Stimulated activated naive CD8-positive, alpha-beta T cell treated with anti-CD3 and anti-CD28 coated beads, Interleukin-15, amount 100 ng/mL, for 72 hours (primary cell): Measurements from ENCODE around the gene COL9A1.
A peak's percentile ranks its signal among the peaks of the same experiment; 100 is the strongest.
"Not testable (repeated sequence)": the region's sequence is repeated elsewhere in the genome, so short reads cannot be mapped to it uniquely, and the experiment has no call there.

ENCODE experiments used
- ATAC-seq: fragments of 150-1000 bp; cut with Tn5 transposase; 2 replicates; pipeline ENCODE4 v1.10.0; 2021; ENCODE audit warnings: mild to moderate bottlenecking, moderate library complexity
- DNase-seq, 2 donors: peaks; one replicate each; pipeline ENCODE4 v3.0.0; 2021 to 2022
- H3K27ac Mint-ChIP-seq, 2 donors: one replicate each; pipeline ENCODE4 v1.8.0; 2022; ENCODE audit warnings: mild to moderate bottlenecking in 2 of 2, mixed read lengths in 2 of 2, moderate library complexity in 2 of 2
- H3K27me3 Mint-ChIP-seq: one replicate; pipeline ENCODE4 v1.8.0; 2022; ENCODE audit warnings: mixed read lengths
- H3K4me1 Mint-ChIP-seq: one replicate; pipeline ENCODE4 v1.8.0; 2022; ENCODE audit warnings: mild to moderate bottlenecking, mixed read lengths
- H3K4me3 Mint-ChIP-seq, 2 donors: one replicate each; pipeline ENCODE4 v1.8.0; 2022; ENCODE audit warnings: mild to moderate bottlenecking in 2 of 2, mixed read lengths in 2 of 2, moderate library complexity in 1 of 2
- H3K9me3 Mint-ChIP-seq, 2 donors: one replicate each; pipeline ENCODE4 v1.8.0; 2022; ENCODE audit warnings: mixed read lengths in 2 of 2

The COL9A1 gene

DNA sequence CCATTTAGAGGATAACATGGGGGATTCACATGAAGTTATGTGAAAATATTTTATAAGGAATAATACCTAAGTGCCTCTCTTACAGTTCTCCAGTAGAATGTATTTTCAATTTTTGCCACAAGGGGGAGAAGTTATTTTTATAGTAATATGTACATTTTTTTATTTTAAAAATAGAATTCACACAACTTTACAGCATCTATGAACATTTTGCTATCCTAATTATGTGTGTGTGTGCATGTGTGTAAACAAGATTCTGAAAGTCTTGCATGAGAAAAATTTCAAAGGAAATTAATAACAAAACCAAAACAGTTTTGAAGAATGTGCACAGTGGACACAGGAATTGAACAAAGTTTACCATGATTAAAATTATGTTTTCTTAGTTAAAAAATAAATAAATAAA lies 5.3 kb upstream of the COL9A1 start:
- not testable (repeated sequence) for H3K4me3 Mint-ChIP-seq, H3K9me3 Mint-ChIP-seq, DNase-seq, H3K27ac Mint-ChIP-seq, ATAC-seq, H3K4me1 Mint-ChIP-seq
- peaks cover 35% of the 10 kb centered on the region for H3K27me3 Mint-ChIP-seq

DNA sequence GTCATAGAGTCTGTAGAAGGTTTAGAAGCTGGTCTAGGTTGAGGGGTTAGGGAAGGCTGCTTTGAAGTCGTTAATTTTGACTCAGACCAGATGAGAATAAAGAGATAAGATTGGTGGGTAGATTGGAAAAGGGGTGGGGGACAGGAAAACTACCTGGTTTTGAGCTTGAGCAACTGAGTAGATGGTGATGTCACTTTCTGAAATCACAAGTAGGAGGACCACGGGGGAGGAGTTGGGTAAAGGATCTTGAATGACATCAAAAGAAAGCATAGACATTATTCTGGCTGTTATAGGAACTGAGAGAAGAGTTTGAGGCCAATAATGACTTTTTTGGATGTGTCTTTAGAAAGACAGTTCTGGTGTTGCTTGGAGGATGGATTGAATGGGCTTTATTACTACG lies 4.1 kb upstream of the COL9A1 start:
- peak; percentile 12 for ATAC-seq
- no peak overlapping the region for H3K4me3 Mint-ChIP-seq
- no peaks in the 10 kb centered on the region for H3K9me3 Mint-ChIP-seq
- H3K4me1 Mint-ChIP-seq, result peaks cover 2% of the 10 kb centered on the region
- no peak for DNase-seq
- H3K27me3 Mint-ChIP-seq, result peaks cover 42% of the 10 kb centered on the region
- no peak overlapping the region for H3K27ac Mint-ChIP-seq

DNA sequence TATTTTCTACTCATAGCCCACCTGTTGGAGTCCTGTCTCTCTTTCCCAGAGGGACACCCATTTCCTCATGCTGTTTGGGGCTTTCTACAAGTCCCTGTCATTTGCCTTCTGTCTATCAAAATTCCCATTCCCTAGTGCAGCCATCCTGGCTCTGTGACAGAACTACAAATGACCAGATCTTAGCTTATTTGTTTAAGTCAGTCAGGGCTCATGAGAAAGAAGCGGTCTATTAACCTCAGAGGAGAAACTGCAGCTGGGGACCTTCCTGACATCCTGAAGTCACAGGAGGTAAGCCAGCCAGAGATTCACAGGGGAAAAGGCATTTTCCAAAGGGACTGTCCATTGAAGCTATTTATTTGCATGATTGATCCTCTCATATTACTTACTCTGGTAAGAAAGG lies 1.7 kb upstream of the COL9A1 start:
- no peak overlapping the region for H3K27ac Mint-ChIP-seq
- ATAC-seq (no peak), DNase-seq (no peak)
- H3K27me3 Mint-ChIP-seq, result peaks cover 42% of the 10 kb centered on the region
- H3K4me1 Mint-ChIP-seq, result no peaks in the 10 kb centered on the region
- H3K9me3 Mint-ChIP-seq, result no peaks in the 10 kb centered on the region
- no peak overlapping the region for H3K4me3 Mint-ChIP-seq

DNA sequence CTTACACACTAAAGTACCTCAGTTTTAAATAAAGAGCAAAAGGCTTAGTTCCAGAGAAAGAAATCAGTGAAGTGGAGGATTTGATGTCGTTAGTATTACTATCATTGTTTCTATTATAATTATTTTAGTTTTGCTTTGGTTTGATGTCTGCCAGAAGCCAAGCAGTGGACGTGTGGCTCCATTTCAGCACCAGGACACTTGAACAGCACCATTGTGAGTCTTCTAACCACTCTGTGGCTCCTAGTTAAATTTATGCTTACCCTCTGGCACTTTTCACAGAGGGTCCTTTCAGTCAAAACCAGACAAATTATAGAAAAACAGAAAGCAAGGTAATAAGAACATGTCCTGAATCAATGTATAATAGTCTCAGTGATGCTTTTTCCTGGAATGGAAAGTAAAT lies 3.4 kb downstream of the COL9A1 start:
- Mint-ChIP-seq H3K4me3 (no peak overlapping the region), H3K27me3 (peaks cover 27% of the 10 kb centered on the region), H3K4me1 (no peaks in the 10 kb centered on the region), H3K9me3 (no peaks in the 10 kb centered on the region), H3K27ac (no peak overlapping the region)
- DNase-seq (no peak), ATAC-seq (no peak)

DNA sequence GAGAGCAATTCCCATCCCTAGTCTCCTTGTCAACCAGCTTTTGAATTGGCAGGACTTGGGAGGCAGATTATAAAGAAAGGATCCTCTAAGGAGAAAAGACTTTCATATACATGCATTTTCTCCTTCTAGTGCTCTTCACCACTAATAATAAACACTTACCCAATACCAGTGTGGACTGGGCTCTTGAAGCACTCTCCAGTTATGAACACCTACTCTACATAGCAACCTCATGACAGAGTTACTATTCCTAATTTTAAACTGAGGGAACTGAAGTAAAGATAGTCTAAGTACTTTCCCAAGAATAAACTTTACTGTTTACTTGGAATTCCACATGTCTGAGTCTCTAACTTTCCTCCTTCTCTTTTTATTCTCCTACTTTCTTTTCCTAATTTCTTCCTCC lies 4.8 kb downstream of the COL9A1 start:
- no peak overlapping the region for H3K27ac Mint-ChIP-seq
- DNase-seq (no peak), ATAC-seq (no peak)
- no peaks in the 10 kb centered on the region for H3K9me3 Mint-ChIP-seq
- H3K4me3 Mint-ChIP-seq, result no peak overlapping the region
- no peaks in the 10 kb centered on the region for H3K4me1 Mint-ChIP-seq
- H3K27me3 Mint-ChIP-seq, result peaks cover 30% of the 10 kb centered on the region

DNA sequence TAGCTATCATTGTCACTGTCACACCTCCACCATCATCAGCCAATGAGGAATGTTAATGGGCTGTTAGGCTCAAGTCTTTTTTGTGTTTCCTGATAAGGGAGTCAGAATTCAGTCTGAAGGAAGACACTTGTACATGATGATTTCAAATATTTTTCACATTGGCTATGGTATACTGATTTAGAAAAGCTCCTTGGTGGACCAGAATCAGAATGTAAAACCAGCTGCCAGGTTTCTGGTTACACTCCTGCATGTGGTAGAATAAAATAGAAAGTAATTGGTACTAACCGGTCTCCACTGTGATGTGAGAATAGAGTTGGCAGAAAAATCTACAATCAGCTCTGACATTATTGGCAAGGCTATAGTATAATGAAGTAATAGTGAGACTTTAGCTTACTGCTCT lies 10.7 kb downstream of the COL9A1 start:
- no peak overlapping the region for H3K27ac Mint-ChIP-seq
- peaks cover 16% of the 10 kb centered on the region for H3K27me3 Mint-ChIP-seq
- H3K4me1 Mint-ChIP-seq, result no peaks in the 10 kb centered on the region
- no peaks in the 10 kb centered on the region for H3K9me3 Mint-ChIP-seq
- ATAC-seq (no peak), DNase-seq (no peak)
- H3K4me3 Mint-ChIP-seq, result no peak overlapping the region

DNA sequence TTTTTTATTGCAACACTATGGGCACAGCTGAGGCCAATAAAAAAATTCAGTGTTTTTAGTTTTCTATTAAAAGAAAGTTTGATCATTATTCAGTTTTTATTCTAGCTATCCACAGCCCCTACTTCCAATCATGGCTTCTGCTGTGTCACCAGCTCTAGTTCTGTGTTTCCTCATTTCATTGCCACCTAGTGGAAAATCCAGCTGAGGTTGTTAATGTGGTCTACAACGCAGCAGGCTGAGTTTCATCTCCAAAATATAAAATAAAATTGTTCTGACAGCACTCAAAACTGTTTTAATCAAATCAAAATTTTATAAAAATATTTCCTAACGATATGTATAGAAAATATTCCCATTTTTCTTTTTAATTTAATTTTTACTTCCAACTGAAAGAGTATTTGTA lies 13.6 kb downstream of the COL9A1 start:
- Mint-ChIP-seq H3K9me3 (no peaks in the 10 kb centered on the region), H3K4me1 (no peaks in the 10 kb centered on the region), H3K27ac (no peak overlapping the region), H3K27me3 (peaks cover 19% of the 10 kb centered on the region), H3K4me3 (no peak overlapping the region)
- DNase-seq (no peak), ATAC-seq (no peak)

DNA sequence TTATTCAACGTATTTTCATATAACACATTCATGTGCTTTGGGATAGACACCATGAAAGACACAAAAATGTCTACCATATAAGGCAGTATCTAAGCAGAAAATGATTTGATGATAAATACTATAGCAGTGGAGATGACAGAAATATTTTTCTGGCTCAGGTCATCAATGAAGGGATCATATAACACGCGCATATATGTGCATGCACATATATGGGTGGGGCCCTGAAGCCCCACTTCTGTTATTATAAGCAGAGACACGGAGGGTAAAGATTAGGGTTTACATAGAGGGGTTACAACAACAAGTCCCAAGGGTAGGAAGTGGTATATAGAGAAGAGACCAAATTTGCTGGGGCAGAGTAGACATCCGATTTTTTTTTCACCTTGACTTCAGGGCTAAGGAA lies 16.0 kb downstream of the COL9A1 start:
- Mint-ChIP-seq H3K27me3 (peaks cover 32% of the 10 kb centered on the region), H3K9me3 (no peaks in the 10 kb centered on the region), H3K4me1 (no peaks in the 10 kb centered on the region), H3K4me3 (no peak overlapping the region), H3K27ac (no peak overlapping the region)
- no peak for ATAC-seq
- no peak for DNase-seq

DNA sequence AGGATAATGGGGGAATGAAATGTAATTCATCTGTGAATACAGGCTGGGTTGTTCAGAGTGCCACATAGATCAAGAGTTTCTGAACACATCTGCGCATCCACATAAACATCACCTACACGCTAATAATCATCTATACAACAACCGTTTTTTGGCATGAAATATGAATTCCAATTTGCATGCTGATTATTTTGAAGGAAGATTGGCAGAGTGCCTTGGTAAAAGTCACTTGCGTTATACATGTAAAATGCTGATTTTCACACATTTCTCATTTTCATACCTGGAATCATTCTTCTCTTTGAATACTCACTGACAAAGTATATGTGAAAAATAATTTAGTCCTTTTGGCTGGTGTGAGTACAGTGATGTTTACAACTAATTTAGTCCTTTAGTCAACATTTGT lies 17.7 kb downstream of the COL9A1 start:
- Mint-ChIP-seq H3K4me3 (no peak overlapping the region), H3K9me3 (no peaks in the 10 kb centered on the region), H3K4me1 (no peaks in the 10 kb centered on the region), H3K27me3 (peaks cover 49% of the 10 kb centered on the region), H3K27ac (no peak overlapping the region)
- no peak for ATAC-seq
- no peak for DNase-seq

DNA sequence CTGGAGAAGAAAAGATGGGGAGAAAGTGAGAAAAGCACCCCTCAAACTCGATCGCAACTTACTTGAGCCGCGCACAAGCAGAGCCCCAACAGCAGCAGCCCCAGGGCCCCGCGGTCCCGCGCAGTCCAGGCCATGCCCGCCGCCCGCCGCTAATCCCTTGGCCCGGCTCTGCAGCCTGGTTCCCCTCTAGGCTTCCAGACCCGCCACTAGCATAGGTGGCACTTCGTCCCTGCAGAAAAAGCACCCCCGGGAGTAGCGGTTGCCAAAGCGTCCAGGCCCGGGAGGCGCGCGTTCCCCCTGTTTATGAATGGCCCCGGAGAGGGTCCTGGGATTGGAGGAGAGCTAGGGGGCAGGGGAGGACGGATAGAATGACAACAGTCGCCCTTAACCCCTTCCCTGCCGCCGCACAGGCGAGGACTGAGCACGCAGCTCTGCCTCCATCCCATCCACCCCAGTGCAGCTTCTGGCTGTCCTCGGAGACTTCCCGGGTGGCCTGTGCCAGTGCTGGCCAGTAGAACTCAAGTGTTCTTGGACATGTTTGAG lies 19.9 kb downstream of the COL9A1 start:
- no peaks in the 10 kb centered on the region for H3K4me1 Mint-ChIP-seq
- H3K27me3 Mint-ChIP-seq, result peaks cover 58% of the 10 kb centered on the region
- ATAC-seq, result no peak
- no peaks in the 10 kb centered on the region for H3K9me3 Mint-ChIP-seq
- no peak overlapping the region for H3K27ac Mint-ChIP-seq
- no peak overlapping the region for H3K4me3 Mint-ChIP-seq
- DNase-seq, result no peak

DNA sequence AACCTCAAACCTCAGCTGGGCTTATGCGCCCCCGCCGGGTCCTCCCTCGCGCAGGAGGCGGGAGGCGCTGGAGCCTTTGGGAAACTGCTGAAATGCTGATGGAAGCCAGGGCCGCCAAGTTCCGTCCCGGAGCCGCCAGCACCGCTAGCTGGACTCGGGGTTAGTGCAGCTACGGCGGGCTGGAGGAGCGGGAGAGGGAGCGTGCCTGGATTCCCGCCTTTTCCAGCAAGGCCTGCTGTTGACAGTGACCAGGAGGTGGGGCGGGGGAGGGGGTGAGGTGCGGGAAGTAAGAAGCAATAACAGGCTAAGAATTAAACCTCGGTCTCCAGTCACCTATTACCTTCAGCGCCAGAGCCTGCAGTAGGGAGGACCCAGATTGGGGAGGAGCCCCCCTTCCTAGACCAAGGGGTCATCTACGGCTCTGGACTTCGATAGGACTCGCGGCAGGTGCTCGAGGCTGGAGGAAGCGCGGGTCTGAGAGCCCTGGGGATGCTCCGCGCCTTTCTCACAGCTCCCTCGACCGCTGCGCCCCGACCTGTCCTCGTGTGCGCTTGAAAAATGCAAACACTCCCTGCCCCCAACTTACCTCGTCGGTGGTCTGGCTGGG lies 20.5 kb downstream of the COL9A1 start:
- Mint-ChIP-seq H3K4me1 (no peaks in the 10 kb centered on the region), H3K4me3 (no peak overlapping the region), H3K27ac (no peak overlapping the region), H3K27me3 (peaks cover 64% of the 10 kb centered on the region), H3K9me3 (no peaks in the 10 kb centered on the region)
- no peak for DNase-seq
- no peak for ATAC-seq

DNA sequence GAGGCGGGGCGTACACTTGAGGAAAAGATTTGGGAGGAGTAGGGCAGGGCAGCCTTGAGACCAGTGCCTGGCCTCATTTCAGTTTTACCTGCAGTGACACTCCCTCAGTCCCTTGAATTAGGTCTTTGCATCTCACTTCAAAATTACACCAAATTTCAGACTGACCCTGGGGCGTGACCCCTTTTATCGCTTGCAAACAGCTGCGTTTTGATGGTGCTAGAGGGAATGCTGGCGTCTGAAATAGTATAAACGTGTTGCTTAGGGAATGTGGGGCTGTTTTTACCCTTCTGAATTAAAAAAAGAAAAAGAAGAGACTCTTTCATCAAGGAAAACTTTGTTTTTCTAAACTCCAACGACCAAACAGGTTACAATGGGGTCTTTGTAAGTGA lies 21.0 kb downstream of the COL9A1 start:
- H3K27me3 Mint-ChIP-seq, result peaks cover 65% of the 10 kb centered on the region
- H3K4me1 Mint-ChIP-seq, result no peaks in the 10 kb centered on the region
- no peak for DNase-seq
- H3K27ac Mint-ChIP-seq, result no peak overlapping the region
- no peaks in the 10 kb centered on the region for H3K9me3 Mint-ChIP-seq
- no peak for ATAC-seq
- H3K4me3 Mint-ChIP-seq, result no peak overlapping the region

DNA sequence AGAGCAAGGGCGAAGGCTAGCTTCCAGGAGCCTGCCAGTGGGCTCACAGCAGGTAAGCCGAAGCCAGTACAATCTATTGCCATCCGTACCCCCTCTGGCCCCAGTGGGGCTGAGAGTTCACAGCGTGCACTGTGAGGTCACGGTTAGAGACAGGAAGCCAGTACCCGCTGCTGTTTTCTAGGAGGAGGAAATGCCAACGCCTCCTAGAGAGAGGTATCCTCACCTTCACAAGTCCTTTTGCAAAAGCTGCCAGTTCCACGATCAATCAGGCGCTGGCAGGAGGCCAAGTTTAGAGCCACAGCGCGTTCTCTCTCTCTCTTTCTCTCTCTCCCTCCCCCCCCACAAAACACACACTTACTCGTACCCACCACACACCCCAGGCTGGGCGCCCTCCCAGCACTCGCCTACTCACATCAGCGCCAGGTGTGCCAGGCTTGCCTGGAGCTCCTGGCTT lies 22.5 kb downstream of the COL9A1 start:
- Mint-ChIP-seq H3K4me1 (no peaks in the 10 kb centered on the region), H3K27ac (no peak overlapping the region), H3K4me3 (no peak overlapping the region), H3K9me3 (no peaks in the 10 kb centered on the region), H3K27me3 (peaks cover 74% of the 10 kb centered on the region)
- ATAC-seq, result peak; percentile 37
- DNase-seq, result no peak

DNA sequence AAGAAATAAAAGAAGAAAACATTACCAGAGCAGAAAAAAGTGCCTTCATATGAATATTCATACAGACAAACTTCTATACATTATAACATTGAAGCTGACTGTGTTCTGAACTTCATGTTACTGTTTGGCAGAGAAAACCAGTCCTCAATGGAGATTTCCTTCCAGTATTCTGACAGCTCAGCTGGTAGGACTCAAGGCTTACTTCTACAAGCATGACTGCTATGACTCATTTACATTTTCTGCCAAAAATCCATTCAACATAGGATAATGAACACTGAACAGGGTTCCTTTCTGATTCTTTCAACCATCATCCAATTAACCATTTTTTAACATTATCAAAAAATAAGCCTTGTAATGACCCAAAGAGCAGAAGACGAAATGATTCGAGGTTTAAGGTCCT lies 25.4 kb downstream of the COL9A1 start:
- ATAC-seq, result no peak
- Mint-ChIP-seq H3K27ac (no peak overlapping the region), H3K4me3 (no peak overlapping the region), H3K9me3 (no peaks in the 10 kb centered on the region), H3K27me3 (peaks cover 47% of the 10 kb centered on the region), H3K4me1 (no peaks in the 10 kb centered on the region)
- no peak for DNase-seq

DNA sequence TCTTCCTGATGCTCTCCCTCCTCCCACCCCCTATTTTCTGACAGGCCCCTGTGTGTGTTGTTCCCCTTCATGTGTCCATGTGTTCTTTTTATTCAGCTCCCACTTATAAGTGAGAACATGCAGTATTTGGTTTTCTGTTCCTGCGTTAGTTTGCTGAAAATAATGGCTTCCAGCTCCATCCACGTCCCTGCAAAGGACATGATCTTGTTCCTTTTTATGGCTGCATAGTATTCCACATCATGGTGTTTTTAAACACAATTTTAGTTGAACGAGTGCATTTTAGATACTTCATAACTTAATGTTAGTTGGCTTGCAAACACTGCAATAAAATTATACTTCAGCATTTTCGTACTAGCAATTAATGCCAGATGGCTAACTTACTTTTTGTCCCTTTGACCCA lies 28.5 kb downstream of the COL9A1 start:
- DNase-seq (no peak), ATAC-seq (no peak)
- H3K27ac Mint-ChIP-seq, result no peak overlapping the region
- H3K4me3 Mint-ChIP-seq, result no peak overlapping the region
- no peaks in the 10 kb centered on the region for H3K4me1 Mint-ChIP-seq
- no peaks in the 10 kb centered on the region for H3K9me3 Mint-ChIP-seq
- peaks cover 17% of the 10 kb centered on the region for H3K27me3 Mint-ChIP-seq

DNA sequence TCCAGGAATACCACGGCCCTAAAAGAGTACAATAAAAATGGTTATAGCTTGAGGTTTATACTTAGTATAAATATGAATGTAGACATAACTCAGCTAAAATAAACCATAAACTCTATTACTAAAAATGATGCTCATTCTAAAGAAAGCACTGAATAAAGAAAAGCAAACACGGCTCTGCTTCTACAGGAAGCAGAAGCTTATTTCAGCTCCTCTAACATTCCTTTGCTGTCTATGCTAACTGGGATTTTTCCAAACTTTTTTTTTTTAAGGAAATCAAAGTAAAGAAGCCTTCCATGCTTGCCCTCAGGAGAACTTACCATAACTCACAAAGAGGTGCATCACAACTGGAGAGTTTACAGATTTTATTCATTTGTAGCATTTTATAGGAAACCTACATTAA lies 30.8 kb downstream of the COL9A1 start:
- H3K9me3 Mint-ChIP-seq, result no peaks in the 10 kb centered on the region
- peaks cover 24% of the 10 kb centered on the region for H3K27me3 Mint-ChIP-seq
- H3K4me3 Mint-ChIP-seq, result no peak overlapping the region
- DNase-seq (no peak), ATAC-seq (no peak)
- no peaks in the 10 kb centered on the region for H3K4me1 Mint-ChIP-seq
- no peak overlapping the region for H3K27ac Mint-ChIP-seq

DNA sequence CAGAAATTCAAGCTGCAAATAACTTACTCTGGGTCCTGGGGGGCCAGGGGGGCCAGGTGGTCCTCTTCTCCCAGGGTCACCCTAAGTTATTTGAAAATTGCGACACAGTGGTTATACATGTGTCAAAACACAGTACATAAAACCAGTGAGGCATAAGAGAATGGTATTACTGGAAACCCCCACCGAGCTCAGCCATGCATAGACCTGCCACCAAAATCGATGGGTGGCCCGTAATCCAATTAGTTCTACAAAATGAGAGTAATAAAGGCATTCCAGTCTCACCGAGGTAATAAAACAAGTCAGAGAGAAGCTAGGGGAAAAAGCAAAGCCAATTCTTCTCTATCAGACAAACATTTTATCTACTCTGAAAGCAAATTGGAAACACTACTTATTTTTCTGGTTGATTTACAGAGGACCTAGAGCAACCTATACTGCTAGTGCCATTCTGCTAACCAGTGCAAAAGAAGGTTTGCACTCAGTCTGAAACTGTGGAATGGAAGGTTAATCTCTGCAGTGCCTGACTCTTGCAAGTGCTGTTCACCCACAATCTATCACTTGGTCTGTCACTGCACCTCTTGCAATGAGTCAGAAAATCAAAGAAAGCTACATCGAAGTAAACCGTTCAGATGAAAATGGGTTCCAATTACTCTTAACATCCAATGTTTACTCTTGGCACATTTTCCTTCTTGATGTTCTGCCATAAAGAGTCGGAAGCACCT lies 32.4 kb downstream of the COL9A1 start:
- no peak overlapping the region for H3K27ac Mint-ChIP-seq
- DNase-seq, result no peak
- H3K9me3 Mint-ChIP-seq, result no peaks in the 10 kb centered on the region
- no peaks in the 10 kb centered on the region for H3K4me1 Mint-ChIP-seq
- ATAC-seq, result no peak
- peaks cover 18% of the 10 kb centered on the region for H3K27me3 Mint-ChIP-seq
- no peak overlapping the region for H3K4me3 Mint-ChIP-seq
